ENCODE results near the gene GAS2L2.
"Not testable (repeated sequence)": the region's sequence is repeated elsewhere in the genome, so short reads cannot be mapped to it uniquely, and the experiment has no call there.

Gene GAS2L2

GRCh38 chr17:35757243-35757642 lies 4.2 kb upstream of the GAS2L2 start:
- TF ChIP-seq, protein P1, sequence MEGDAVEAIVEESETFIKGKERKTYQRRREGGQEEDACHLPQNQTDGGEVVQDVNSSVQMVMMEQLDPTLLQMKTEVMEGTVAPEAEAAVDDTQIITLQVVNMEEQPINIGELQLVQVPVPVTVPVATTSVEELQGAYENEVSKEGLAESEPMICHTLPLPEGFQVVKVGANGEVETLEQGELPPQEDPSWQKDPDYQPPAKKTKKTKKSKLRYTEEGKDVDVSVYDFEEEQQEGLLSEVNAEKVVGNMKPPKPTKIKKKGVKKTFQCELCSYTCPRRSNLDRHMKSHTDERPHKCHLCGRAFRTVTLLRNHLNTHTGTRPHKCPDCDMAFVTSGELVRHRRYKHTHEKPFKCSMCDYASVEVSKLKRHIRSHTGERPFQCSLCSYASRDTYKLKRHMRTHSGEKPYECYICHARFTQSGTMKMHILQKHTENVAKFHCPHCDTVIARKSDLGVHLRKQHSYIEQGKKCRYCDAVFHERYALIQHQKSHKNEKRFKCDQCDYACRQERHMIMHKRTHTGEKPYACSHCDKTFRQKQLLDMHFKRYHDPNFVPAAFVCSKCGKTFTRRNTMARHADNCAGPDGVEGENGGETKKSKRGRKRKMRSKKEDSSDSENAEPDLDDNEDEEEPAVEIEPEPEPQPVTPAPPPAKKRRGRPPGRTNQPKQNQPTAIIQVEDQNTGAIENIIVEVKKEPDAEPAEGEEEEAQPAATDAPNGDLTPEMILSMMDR (IDR thresholded peaks at IDR 0.05; ENCODE audit: low read depth, low read length) = no peak
- Histone ChIP-seq H3K27ac (no peak overlapping the region), H3K9me3 (ENCODE audit: severe bottlenecking) (no peaks in the 10 kb centered on the region), H3K27me3 (ENCODE audit: insufficient read depth, low read depth, severe bottlenecking) (no peaks in the 10 kb centered on the region), H3K36me3 (no peaks in the 10 kb centered on the region), H3K4me3 (ENCODE audit: low read depth, low read length) (no peak overlapping the region)
- no peak for DNase-seq

- H3K36me3 ChIP-seq = no peaks in the 10 kb centered on the region
- no peaks in the 10 kb centered on the region for H3K9me3 ChIP-seq (ENCODE audit: severe bottlenecking)
- no peak overlapping the region for H3K27ac ChIP-seq
- no peak overlapping the region for H3K4me3 ChIP-seq (ENCODE audit: low read depth, low read length)
- no peaks in the 10 kb centered on the region for H3K27me3 ChIP-seq (ENCODE audit: insufficient read depth, low read depth, severe bottlenecking)
- DNase-seq = no peak
- TF ChIP-seq, protein P1 (IDR thresholded peaks at IDR 0.05; ENCODE audit: low read depth, low read length) = no peak
These were observed 568 bp downstream of the GAS2L2 start for GRCh38 chr17:35752471-35752870.

DNA sequence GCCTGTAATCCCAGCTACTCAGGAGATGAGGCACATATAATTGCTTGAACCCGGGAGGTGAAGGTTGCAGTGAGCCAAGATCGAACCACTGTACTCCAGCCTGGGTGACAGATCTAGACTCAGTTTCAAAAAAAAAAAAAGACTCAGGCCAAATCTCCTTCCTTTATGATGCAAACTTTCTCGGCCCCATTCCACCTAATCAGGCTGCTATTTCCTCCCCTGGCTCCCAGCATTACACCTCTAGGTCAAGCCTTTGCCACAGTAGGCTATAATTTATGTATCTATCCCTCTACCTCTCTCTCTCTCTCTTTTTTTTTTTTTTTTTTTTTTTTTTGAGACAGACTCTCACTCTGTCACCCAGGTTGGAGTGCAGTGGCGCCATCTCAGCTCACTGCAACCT lies 1.5 kb downstream of the GAS2L2 start:
- H3K27me3 ChIP-seq (ENCODE audit: insufficient read depth, low read depth, severe bottlenecking); DNase-seq; H3K27ac ChIP-seq; H3K4me3 ChIP-seq (ENCODE audit: low read depth, low read length); H3K36me3 ChIP-seq; H3K9me3 ChIP-seq (ENCODE audit: severe bottlenecking): not testable (repeated sequence)

DNA sequence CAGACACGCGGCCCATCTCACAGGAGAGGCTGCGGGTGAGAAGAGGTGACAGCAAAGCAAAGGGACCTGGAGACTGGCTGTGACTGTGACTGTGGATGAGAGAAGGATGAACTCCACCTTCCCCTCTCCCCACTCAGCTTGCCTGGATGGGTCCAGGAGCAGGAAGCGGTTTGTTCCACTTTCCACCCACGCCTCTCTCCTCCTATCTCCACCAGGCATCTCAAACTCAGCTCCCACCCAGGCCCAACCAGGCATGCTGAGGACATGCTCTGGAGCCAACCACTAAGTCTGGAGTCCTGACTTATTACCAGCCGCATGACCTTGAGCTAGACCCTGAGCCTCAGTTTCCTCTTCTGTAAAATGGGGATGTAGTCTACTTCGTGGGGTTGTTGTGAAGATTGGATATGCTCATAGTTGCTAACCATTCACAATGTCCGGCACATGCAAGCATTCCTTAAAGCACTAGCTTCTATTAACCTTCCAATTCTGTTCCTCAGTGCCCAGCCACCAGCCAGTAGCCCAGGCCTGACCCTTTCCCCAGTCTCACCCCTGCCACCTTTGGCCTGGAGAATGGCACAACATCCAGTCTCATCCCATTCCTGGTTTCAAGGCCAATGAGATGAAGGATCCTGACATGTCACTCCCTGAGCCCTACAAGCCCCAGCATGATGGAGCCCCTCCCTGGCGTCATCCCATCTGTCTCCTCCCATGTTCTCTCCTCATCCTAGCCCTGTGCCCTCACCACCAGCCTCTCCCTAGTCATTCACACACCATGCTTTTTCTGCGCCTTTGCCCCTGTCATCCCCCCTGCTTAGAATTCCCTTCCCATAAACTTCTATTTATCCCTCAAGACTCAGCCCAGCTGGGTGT lies 2.3 kb downstream of the GAS2L2 start:
- H3K9me3 ChIP-seq (ENCODE audit: severe bottlenecking) = no peaks in the 10 kb centered on the region
- peak overlapping the region; percentile 38; the same call in 1 of the 2 replicates for H3K4me3 ChIP-seq (ENCODE audit: low read depth, low read length)
- no peaks in the 10 kb centered on the region for H3K36me3 ChIP-seq
- H3K27me3 ChIP-seq (ENCODE audit: insufficient read depth, low read depth, severe bottlenecking) = no peaks in the 10 kb centered on the region
- H3K27ac ChIP-seq = no peak overlapping the region
- no peak for DNase-seq
- TF ChIP-seq, protein P1 (IDR thresholded peaks at IDR 0.05; ENCODE audit: low read depth, low read length) = no peak

GRCh38 chr17:35749560-35750412 lies 3.3 kb downstream of the GAS2L2 start:
- no peaks in the 10 kb centered on the region for H3K36me3 ChIP-seq
- TF ChIP-seq, protein P1 (IDR thresholded peaks at IDR 0.05; ENCODE audit: low read depth, low read length) = no peak
- H3K27ac ChIP-seq = no peak overlapping the region

DNA sequence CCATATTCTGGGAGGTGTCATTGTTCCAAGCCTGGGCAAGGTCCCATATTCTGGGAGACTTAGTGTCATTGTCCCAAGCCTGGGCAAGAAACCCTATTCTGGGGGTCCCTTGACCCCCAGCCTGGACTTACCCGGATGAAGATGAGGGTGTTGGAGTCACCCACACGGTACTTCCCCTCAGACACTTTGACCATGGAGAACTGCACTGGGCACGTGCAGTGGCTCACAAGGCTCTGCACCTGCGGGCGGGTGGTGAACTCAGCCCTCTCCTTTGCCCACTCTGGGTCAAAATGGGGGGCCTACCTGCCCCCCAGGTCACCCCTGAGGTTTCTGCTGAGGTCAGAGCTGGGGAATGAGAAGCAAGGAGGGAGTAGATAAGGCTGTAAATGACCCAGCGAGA lies 4.1 kb downstream of the GAS2L2 start:
- TF ChIP-seq, protein P1 (IDR thresholded peaks at IDR 0.05; ENCODE audit: low read depth, low read length) = no peak
- H3K4me3 ChIP-seq (ENCODE audit: low read depth, low read length) = no peak overlapping the region
- no peak for DNase-seq
- H3K9me3 ChIP-seq (ENCODE audit: severe bottlenecking) = no peaks in the 10 kb centered on the region
- no peaks in the 10 kb centered on the region for H3K27me3 ChIP-seq (ENCODE audit: insufficient read depth, low read depth, severe bottlenecking)
- H3K27ac ChIP-seq = no peak overlapping the region
- no peaks in the 10 kb centered on the region for H3K36me3 ChIP-seq

More at GRCh38 chr17:35749560-35750412, 3.3 kb downstream of the GAS2L2 start:
- H3K27me3 ChIP-seq (ENCODE audit: insufficient read depth, low read depth, severe bottlenecking) = no peaks in the 10 kb centered on the region
- DNase-seq = peak; percentile 29
- no peaks in the 10 kb centered on the region for H3K9me3 ChIP-seq (ENCODE audit: severe bottlenecking)
- H3K4me3 ChIP-seq (ENCODE audit: low read depth, low read length) = peak overlapping the region; percentile 38

Measured in WERI-Rb-1 (cell line).